Fibroblast of skin of right biceps (primary cell): ENCODE measurements around the gene SMIM29.
"Not testable (repeated sequence)": the region's sequence is repeated elsewhere in the genome, so short reads cannot be mapped to it uniquely, and the experiment has no call there.

Experiments
- DNase-seq: peaks from one replicate; pipeline ENCODE4 v3.0.0-alpha.2; 2013

Gene SMIM29

GRCh38 chr6:34248727-34249468, at the start of gene SMIM29:
Gene SMIM29, minus strand, starts transcription at chr6:34249006. Its CDS starts 1,215 bp downstream, at chr6:34247791.
- peak; percentile 94 for DNase-seq

- DNase-seq, result no peak
Measured at GRCh38 chr6:34295721-34296120, 46.9 kb upstream of the SMIM29 start.

- no peak for DNase-seq
Measured at GRCh38 chr6:34292954-34293353, 44.1 kb upstream of the SMIM29 start.

- no peak for DNase-seq
Measured at GRCh38 chr6:34289137-34289536, 40.3 kb upstream of the SMIM29 start.

GRCh38 chr6:34288581-34288980, 39.8 kb upstream of the SMIM29 start:
- DNase-seq, result no peak

- DNase-seq, result no peak
Measured at GRCh38 chr6:34285448-34286164, 36.8 kb upstream of the SMIM29 start.

- peak; percentile 27 for DNase-seq
Measured at GRCh38 chr6:34284563-34285447, 36.0 kb upstream of the SMIM29 start.

- no peak for DNase-seq
Measured at GRCh38 chr6:34281702-34282334, 33.0 kb upstream of the SMIM29 start.

- DNase-seq, result no peak
Measured at GRCh38 chr6:34280216-34280615, 31.4 kb upstream of the SMIM29 start.

- no peak for DNase-seq
Measured at GRCh38 chr6:34278833-34279232, 30.0 kb upstream of the SMIM29 start.

- DNase-seq, result no peak
Measured at GRCh38 chr6:34277763-34278112, 28.9 kb upstream of the SMIM29 start.

GRCh38 chr6:34276881-34277762, 28.3 kb upstream of the SMIM29 start:
- no peak for DNase-seq

GRCh38 chr6:34276191-34276590, 27.4 kb upstream of the SMIM29 start:
- DNase-seq, result no peak

- no peak for DNase-seq
Measured at GRCh38 chr6:34275128-34275804, 26.5 kb upstream of the SMIM29 start.

GRCh38 chr6:34274129-34274528, 25.3 kb upstream of the SMIM29 start:
- no peak for DNase-seq

GRCh38 chr6:34273242-34273805, 24.5 kb upstream of the SMIM29 start:
- DNase-seq, result no peak

- no peak for DNase-seq
Measured at GRCh38 chr6:34272013-34272926, 23.5 kb upstream of the SMIM29 start.

- DNase-seq, result not testable (repeated sequence)
Measured at GRCh38 chr6:34269658-34270341, 21.0 kb upstream of the SMIM29 start.

- DNase-seq, result not testable (repeated sequence)
Measured at GRCh38 chr6:34269132-34269531, 20.3 kb upstream of the SMIM29 start.
